ENCODE data around the gene CPB1.

GRCh38 chr3:148789906-148790305 is 37.7 kb upstream of the CPB1 start:
- no peak for TF ChIP-seq TAF1 (IDR thresholded peaks at IDR 0.05; ENCODE audit: borderline replicate concordance, low read depth, low read length)
- TF ChIP-seq POLR2AphosphoS5 (IDR thresholded peaks at IDR 0.05; ENCODE audit: low read depth, low read length), result no peak
